Ishikawa (cell line): ENCODE measurements around the gene RNF113B.

Source experiments
- CEBPB ChIP-seq: IDR thresholded peaks from 2 replicates; pipeline ENCODE4 v1.6.1; 2012
- CREB1 ChIP-seq: IDR thresholded peaks from 2 replicates; pipeline ENCODE4 v1.6.1; 2012; ENCODE audit warnings: low read depth
- EGR1 ChIP-seq: IDR thresholded peaks from 2 replicates; pipeline ENCODE4 v1.6.1; 2012
- EP300 ChIP-seq: IDR thresholded peaks from 2 replicates; pipeline ENCODE4 v1.6.1; 2012; ENCODE audit warnings: borderline replicate concordance
- FOXM1 ChIP-seq: IDR thresholded peaks from 2 replicates; pipeline ENCODE4 v1.6.1; 2012; ENCODE audit warnings: low read depth, borderline replicate concordance
- NFIC ChIP-seq: IDR thresholded peaks from 2 replicates; pipeline ENCODE4 v1.6.1; 2012
- RAD21 ChIP-seq: IDR thresholded peaks from 2 replicates; pipeline ENCODE4 v1.6.1; 2012; ENCODE audit warnings: low read depth
- TAF1 ChIP-seq: IDR thresholded peaks from 2 replicates; pipeline ENCODE4 v1.6.1; 2012; ENCODE audit warnings: low read depth, mild to moderate bottlenecking
- TCF12 ChIP-seq: IDR thresholded peaks from 2 replicates; pipeline ENCODE4 v1.6.1; 2012; ENCODE audit warnings: low read depth
- TEAD4 ChIP-seq: IDR thresholded peaks from 2 replicates; pipeline ENCODE4 v1.6.1; 2012
- YY1 ChIP-seq: IDR thresholded peaks from 2 replicates; pipeline ENCODE4 v1.6.1; 2012; ENCODE audit warnings: low read depth
- ZBTB7A ChIP-seq: IDR thresholded peaks from 2 replicates; pipeline ENCODE4 v1.6.1; 2012; ENCODE audit warnings: low read depth
- TF ChIP-seq, protein P1 (sequence below): IDR thresholded peaks from 2 replicates; pipeline ENCODE4 v1.6.1; 2012
- TF ChIP-seq, protein P2 (sequence below): IDR thresholded peaks from 2 replicates; pipeline ENCODE4 v1.6.1; 2012
- TF ChIP-seq, protein P3 (sequence below): IDR thresholded peaks from 2 replicates; pipeline ENCODE4 v1.6.1; 2012; ENCODE audit warnings: low read depth, mild to moderate bottlenecking

The RNF113B gene

DNA sequence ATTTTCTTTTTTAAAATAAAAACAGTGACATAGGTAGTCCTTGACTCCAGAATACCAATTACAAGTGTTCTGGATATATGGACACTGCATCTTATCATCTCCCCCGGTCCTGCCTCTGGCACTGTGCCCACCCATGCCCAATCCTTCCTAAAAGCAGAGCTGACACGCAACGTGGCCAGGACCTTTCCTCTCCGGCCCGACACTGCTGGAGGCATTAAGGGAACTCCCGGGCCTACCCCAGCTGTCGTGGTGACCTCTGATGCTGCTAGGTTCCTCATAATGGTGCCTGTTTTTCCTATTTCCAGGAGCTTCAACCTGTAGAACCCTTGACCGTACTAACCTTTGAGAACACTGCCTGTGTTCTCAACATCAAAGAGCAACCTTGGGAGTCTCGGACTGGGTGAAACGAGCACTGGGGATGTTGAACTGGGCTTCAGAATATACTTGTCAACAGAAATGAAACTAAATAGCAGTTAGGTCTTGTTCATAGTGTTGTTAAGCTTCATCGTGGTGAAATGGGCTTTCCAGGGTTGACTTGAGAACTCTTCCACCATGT is 13.9 kb upstream of the RNF113B start:
- TF ChIP-seq YY1 = no peak
- TF ChIP-seq EGR1 = no peak
- TF ChIP-seq TAF1 = no peak
- TF ChIP-seq, protein P1, sequence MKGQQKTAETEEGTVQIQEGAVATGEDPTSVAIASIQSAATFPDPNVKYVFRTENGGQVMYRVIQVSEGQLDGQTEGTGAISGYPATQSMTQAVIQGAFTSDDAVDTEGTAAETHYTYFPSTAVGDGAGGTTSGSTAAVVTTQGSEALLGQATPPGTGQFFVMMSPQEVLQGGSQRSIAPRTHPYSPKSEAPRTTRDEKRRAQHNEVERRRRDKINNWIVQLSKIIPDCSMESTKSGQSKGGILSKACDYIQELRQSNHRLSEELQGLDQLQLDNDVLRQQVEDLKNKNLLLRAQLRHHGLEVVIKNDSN = no peak
- TF ChIP-seq FOXM1 = no peak
- no peak for TF ChIP-seq EP300
- TF ChIP-seq, protein P2, sequence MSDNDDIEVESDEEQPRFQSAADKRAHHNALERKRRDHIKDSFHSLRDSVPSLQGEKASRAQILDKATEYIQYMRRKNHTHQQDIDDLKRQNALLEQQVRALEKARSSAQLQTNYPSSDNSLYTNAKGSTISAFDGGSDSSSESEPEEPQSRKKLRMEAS = no peak

DNA sequence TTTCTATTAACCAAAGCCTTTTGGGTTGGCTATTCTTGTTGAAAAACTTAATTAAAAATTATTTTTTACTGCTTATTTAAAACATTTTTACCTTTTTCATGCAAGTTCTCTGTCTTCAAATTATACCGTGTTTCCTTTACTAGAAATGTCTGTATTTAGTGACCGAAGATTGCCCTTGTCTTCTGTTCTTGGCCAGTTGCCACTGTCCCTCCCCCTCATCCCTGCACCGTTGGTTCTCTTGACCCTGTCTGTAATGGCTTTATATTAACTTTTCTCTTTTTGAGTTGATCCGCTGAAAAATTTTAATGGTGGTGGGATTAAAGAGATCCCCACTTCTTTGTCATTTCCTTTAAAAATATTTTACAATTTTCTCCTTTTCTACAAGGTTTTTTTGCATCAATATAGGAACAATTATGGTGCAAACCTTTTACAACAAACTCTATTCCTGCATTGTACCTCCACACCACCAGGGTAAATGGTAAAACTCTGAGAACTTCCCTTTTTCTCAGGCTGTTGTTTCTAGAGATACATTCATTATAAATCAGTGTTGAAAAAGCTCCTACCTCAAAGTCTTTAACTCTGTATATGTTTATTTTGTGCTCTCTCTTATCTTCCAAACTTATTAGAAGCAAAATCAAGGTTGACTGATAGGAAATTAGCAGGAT is 12.9 kb upstream of the RNF113B start:
- no peak for TF ChIP-seq ZBTB7A
- no peak for TF ChIP-seq CREB1

DNA sequence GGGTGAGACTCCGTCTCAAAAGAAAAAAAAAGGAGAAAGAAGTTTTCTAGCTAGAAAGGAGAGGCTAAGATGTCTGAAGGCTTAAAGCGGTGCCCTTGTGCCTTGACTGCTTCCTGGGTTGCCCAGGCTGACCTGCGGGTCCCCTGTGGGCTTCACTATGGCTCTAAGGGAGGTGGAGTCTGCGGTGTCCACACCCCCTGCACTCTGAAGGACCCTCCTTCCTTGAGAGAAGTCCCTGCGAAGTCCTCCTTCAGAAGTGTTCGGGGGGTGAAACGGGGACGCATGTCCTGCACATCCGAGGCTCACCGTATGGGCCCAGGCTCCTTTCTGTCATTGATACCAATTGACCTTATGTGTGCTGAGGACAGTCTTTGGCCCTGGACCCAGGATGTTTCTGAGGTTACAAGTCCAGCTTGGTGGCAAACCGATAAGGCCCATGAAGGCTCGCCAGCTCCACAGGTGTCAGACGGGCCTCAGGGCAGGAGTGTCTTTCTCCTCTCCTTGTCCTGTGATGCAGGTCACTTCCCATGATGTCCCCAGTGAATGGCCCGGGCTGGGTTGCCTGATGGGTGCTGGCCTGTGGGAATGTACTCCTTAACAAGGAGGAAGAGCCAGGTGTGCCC is 11.6 kb upstream of the RNF113B start:
- TF ChIP-seq EGR1 (no peak), NFIC (no peak), TCF12 (no peak), FOXM1 (no peak), EP300 (no peak), CREB1 (no peak), YY1 (no peak), TAF1 (no peak), RAD21 (no peak), ZBTB7A (no peak), TEAD4 (no peak), CEBPB (no peak)
- TF ChIP-seq, protein P2 = no peak
- TF ChIP-seq, protein P1 = no peak

DNA sequence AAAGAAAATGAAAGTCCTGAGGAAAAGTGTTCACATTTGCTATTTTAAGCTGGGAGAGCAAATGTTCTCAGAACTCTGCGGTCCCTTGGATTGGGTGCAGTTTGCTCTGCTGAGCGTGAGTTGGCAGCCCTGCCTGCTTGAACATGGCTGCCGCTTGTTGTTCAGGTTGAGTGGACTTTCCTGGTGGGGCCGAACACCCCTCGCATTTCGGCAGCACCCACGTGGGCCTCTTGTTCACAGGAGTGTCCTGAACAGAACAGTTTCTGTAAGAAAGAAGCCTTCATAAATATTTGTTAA is 10.8 kb upstream of the RNF113B start:
- no peak for TF ChIP-seq TCF12
- TF ChIP-seq RAD21 = no peak
- TF ChIP-seq NFIC = no peak
- TF ChIP-seq TEAD4 = no peak
- no peak for TF ChIP-seq ZBTB7A
- TF ChIP-seq TAF1 = no peak
- TF ChIP-seq, protein P1 = no peak
- TF ChIP-seq FOXM1 = no peak
- TF ChIP-seq CREB1 = no peak
- no peak for TF ChIP-seq CEBPB
- TF ChIP-seq EP300 = no peak
- TF ChIP-seq YY1 = no peak
- TF ChIP-seq EGR1 = no peak
- TF ChIP-seq, protein P2 = no peak

DNA sequence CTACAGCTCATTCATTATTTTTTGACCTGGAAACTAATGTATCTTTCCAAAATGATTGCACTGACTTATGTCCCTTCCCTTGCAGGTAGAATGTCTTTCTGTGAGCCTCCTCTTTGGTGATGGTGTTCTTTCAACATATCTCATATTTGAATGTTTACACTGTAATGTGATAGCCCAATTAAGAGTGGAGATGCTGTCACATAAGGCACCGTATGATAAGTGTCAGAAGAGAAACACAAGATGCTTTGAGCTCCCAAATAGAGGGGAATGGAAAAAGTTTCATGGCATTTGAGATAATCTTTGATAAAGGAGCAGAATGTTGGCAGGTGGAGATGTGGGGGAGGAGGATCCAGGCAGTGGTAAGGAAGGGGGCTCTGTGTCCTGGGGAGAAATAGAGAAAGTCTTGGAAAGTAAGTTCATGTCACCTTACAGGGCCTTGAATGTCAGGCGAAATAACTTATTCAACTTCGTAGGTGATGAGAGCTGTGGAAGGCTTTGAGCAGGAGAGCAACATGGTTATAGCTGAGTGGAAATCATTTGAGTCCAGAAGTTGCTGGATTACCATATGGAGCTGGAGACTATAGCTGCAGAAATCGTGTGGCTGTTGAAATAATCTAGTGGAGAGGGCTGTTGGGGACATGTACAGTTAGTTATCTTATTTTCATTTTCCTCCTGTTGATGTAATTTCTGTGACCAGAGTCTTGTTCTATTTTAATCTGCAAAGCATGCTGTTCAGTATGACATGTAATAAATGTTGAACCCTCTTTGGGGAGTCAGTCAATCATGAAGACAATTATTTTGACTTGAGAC is 10.3 kb upstream of the RNF113B start:
- TF ChIP-seq, protein P2 = no peak
- TF ChIP-seq CEBPB = no peak
- TF ChIP-seq, protein P3, sequence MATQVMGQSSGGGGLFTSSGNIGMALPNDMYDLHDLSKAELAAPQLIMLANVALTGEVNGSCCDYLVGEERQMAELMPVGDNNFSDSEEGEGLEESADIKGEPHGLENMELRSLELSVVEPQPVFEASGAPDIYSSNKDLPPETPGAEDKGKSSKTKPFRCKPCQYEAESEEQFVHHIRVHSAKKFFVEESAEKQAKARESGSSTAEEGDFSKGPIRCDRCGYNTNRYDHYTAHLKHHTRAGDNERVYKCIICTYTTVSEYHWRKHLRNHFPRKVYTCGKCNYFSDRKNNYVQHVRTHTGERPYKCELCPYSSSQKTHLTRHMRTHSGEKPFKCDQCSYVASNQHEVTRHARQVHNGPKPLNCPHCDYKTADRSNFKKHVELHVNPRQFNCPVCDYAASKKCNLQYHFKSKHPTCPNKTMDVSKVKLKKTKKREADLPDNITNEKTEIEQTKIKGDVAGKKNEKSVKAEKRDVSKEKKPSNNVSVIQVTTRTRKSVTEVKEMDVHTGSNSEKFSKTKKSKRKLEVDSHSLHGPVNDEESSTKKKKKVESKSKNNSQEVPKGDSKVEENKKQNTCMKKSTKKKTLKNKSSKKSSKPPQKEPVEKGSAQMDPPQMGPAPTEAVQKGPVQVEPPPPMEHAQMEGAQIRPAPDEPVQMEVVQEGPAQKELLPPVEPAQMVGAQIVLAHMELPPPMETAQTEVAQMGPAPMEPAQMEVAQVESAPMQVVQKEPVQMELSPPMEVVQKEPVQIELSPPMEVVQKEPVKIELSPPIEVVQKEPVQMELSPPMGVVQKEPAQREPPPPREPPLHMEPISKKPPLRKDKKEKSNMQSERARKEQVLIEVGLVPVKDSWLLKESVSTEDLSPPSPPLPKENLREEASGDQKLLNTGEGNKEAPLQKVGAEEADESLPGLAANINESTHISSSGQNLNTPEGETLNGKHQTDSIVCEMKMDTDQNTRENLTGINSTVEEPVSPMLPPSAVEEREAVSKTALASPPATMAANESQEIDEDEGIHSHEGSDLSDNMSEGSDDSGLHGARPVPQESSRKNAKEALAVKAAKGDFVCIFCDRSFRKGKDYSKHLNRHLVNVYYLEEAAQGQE = no peak
- no peak for TF ChIP-seq EP300
- TF ChIP-seq NFIC = no peak
- TF ChIP-seq YY1 = no peak
- TF ChIP-seq EGR1 = no peak
- no peak for TF ChIP-seq ZBTB7A
- no peak for TF ChIP-seq CREB1
- TF ChIP-seq TCF12 = no peak
- no peak for TF ChIP-seq TAF1
- no peak for TF ChIP-seq FOXM1
- TF ChIP-seq RAD21 = no peak
- TF ChIP-seq, protein P1 = no peak
- TF ChIP-seq TEAD4 = no peak
